Hematopoietic multipotent progenitor cell (in vitro differentiated cells): ENCODE measurements around the gene TARBP2. TPM values are rescaled to one million over a fixed set of nuclear protein-coding genes. Genes with fewer than 3 reads are reported as not detected.
"Not testable (repeated sequence)": the region's sequence is repeated elsewhere in the genome, so short reads cannot be mapped to it uniquely, and the experiment has no call there.

Source experiments
- DNase-seq, 3 donors: peaks; one replicate each; pipeline ENCODE4 v3.0.0-alpha.2; 2011 to 2015; ENCODE audit warnings: low read depth in 2 of 3, low spot score in 2 of 3
- total RNA-seq: library from RNA; depleted of rRNA; stranded (reverse); fragments of >200 nt; gene quantifications from one replicate; pipeline ENCODE4 v1.2.3, GENCODE V29; 2012

Gene TARBP2
- total RNA-seq, 1 donor = 44.2 TPM

DNA sequence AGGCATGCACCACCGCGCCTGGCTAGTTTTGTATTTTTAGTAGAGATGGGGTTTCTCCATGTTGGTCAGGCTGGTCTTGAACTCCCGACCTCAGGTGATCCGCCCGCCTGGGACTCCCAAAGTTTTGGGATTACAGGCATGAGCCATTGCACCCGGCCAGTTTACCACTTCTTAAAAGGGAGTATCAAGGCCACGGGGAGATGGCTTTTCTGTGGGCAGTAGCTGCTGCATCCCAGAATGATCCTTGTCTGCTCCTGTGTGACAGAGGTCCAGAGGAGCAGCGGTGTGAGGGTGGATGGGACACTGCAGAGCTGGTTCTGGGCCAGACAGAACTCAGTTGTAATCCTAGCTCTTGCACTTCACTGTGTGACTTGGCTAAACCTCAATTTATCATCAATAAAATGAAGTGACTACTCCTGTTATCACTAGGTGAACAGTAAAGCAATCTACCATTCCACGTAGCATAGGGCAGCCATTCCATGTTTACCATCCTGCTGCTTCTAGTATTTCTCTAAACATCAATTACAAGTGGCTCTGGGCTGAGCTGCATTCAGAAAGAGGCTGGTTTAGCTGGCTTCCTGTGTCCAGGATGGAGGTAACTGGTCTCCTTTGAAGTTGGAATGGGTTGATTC is 9.2 kb downstream of the TARBP2 start:
- no peak for DNase-seq

DNA sequence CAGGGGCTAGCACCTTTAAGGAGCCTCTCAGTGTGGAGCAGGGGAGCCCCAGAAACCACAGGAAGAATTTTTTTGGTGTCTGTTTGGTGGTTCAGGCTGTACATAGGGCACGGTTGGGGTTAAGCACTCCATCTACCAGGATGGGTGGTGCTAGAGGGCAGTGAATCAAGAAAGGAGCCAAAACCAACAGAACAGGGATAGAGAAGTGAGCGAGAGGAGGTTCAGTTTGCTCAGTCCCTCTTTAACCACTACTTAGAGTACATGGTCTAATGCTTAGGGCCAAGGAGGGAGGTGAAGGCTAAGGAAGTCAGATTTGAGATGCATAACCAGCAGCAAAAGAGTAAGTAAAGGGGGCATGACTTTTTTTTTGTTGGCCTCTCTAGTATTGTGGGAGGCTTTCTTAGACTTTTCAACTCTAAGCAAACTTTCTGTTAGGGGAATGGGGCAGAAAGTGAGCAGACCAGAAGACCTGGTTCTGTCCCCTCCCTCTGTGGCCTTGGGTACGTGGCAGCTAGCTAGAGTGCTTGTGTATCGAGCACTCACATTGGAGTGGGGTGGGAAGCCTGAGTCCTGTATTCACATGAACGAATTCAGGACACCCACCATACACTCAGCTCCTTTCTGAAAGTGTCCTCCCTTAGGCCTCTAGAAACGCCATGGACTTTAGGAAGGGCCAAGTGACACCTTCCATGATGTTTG is 12.8 kb downstream of the TARBP2 start:
- DNase-seq = no peak

DNA sequence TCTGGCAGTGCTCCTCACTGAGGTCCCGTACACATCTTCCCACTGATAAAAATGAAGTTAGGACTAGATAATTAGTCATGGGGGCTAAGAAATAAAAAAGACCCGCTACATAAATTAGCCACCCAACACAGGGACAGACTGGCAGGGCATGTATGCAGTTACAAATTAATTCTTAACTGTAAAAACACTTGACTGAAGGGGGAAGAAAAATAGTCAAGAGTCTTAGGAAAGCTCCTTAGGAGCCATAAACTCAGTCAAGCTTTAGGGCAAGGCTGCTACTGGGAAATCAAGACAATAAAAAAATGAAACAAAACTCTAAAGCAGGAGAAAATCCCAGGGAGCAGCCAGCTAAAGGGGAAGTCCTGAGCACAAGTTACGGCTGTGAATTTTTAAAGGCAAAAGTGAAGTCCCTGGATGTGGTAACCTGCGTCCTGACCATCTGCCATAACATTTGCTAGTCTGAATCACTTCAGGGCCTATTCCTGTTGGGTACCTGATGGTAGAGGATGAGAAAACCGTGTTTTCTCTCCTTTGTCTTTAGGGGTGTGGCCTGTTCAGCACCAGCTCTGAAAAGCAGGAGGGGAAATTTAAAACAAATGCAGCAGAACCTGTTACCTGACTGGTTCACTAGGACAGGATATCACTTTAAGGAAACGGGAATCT is 13.7 kb downstream of the TARBP2 start:
- DNase-seq = no peak

DNA sequence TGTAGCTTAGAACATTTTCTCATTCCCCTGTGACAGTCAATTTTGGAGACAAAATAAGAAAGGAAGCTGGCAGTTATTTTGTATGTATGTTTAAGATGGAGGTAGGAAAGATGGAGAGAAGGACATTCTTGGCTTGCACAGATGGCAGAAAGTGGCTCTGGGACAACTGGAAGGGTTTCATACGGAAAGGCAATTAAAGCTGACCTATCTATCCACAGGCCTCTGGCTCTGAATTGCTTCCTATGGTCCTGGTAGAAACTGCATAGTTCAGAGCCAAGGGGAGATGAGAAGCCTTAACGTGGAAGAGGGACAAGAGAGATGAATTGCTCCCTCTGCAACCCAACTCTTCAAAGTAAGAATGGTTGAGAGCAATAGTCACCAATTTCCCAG is 14.2 kb downstream of the TARBP2 start:
- no peak for DNase-seq

DNA sequence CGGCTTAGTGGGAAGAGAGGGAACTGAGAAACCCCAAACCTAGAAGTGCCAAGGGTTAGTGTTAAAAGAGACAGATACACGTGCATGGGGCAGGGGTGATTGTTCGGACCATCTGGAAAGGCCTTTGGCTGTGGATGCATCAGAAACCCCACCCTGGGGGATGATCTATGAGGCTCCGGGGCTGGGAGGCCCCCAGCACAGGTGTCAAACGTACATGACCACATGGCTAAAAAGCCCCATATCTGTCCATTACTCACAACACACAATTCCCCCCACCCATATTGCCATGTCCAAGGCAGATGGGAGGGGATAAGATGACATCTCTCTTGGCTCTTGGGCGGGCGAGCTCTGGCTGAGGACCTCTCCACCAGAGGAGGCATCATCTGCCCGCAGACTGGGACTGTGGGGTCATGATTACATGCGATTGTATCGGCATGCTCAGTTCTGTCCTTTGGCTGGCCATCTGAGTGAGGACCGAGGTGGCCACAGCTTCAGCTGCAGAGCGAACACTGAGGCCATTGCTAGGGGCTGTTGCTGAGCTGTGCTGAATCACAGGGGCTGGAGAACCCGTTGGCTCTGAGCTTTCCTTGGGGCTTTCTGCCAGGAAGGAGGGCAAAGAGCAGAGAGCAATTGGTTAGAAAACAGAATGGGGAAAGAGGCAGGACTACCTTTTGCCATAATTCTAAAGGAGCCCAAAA is 15.8 kb downstream of the TARBP2 start:
- DNase-seq = no peak

DNA sequence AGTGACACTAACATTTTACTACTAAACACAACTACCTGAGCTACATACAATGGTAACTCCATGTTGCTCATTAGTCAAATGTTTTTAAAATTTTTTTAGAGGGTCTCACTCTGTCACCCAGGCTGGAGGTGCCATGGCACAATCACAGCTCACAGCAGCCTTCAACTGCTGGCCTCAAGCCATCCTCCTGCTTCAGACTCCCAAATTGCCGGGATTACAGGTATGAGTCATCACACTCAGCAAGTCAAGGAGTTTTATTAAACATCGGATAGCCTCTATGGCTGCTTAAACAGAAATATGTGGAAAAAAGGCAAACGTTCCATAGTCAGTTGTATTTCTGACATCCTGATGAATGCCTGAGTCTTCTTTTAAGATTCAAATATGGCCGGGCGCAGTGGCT is 17.3 kb downstream of the TARBP2 start:
- DNase-seq = no peak

DNA sequence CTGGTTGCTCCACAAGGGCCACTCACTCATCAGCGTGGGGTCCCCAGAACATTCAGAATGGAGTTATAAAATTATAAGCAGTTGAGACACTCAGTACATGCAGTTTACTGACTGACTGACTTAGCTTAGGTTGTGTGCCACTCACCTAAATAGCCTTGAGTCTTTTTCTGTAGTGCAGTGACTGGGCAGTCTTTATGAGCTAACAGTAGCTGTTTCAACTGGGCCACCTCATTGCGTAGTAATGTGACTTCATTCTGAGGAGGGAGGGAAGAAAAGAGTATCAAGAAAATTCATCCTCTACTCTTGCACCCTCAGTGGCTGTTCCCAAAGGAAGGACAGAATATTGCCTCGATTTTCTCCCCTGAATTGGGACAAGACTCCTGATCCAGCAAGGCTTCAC is 22.0 kb downstream of the TARBP2 start:
- DNase-seq = no peak

DNA sequence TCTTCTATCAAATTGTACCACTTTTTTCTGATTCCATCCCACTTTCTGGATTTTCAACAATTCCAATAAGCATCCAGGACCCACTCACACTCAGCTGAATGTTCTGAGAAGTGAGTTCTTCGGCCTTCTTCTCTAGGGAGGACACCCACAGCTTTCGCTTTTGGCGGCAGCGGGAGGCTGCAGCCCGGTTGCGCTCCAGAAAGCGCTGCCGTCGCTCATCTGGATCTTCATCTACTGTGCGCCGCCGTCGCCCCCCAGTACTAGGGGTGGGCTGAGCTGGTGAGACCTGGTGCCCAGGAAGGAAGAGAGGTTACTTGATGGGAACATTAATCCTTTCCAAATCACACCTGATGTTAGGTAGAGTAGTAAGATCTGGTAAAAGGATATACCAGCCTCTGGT is 23.4 kb downstream of the TARBP2 start:
- DNase-seq = no peak

DNA sequence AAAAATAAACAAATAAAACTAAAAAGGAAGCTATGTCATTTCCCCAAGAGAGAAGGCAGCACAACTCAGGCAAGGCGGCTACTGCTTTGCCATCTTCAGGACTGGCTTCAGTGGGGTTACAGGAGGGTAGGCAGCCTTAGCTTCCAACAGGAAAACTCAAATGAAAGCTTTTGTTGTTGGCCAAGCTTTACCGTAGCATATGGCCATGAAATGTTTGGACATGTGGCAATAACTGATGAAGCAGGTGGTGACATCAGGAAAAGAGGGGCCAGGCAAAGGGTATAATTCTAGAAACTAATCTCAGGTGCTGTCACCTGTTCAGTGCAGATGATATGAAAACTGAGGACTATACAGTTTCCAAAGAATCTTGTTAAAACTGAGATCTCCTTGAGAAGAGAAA is 29.0 kb downstream of the TARBP2 start:
- no peak for DNase-seq

DNA sequence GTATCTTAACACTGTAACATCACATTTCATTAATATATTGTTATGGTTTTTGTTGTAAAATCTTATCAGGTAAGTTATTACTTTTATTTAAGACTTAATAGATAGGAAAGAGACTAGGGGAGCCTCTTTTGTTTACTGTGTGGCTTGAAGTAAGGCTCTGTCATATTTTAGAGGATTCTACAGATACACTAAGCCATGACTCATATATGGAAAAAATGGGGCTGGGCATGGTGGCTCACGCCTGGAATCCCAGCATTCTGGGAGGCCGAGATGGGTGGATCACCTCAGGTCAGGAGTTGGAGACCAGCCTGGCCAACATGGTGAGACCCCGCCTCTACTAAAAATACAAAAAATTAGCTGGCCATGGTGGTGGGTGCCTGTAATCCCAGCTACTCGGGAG is 29.8 kb downstream of the TARBP2 start:
- no peak for DNase-seq

DNA sequence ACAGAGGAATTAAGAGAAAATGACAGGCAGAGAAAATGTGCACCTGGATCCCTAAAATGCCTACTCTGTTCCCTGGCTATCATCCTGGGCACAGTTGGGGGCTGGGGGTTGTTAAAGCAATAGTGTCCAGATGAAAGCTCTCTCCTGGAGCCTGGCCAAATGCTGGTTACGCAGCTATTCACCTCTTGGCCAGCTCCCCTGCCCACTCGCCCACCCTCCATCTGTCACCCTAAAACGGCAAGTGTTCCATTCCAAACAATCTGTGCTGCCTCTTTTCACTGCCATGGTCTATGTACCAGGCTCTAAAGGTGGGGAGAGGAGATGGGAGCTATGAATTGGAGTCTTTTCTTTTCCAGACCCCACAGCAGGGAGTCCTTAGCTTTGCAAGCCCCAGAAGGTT is 30.9 kb downstream of the TARBP2 start:
- DNase-seq = no peak

DNA sequence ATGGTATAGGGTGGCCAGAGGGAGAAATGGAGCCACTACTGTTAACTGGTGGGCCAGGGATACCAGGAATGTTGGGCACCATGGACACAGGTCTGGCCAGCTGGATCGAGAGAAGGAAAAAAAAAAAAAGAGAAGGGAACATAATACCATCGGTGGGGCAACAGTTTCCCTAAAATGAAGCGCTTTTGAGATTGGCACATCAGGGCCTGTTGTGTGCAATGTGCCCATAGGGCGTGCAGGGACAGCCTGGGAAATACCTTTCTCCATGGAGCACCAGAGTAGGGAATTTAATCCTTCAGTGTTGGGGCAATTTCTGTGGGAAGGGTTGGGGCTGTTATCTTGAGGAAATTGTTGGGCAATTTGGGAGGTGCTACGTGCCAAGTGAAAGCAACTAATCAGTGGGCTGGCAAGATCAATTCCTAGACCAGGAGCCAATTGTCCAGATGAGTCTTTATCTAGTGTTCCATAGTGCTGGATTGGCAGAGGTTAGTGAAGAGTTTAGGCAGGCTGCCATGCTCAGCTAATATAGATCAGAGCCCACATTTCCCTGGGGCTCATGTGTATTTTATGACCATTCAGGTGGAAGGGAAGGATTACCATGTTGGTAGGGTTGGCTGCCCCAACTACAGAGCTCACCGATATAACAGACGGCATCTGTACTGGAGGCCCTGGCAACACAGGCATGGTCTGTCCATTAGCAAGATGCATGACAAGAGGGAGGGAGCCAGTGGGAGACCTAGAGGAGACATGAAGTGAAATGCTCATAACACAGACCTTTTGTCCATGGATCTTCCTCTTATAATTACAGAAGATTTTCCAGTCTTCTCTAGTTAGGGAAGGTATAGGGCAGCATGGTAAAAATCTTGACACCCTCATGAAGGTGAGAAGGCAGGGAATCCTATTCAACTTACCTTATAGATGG is 31.7 kb downstream of the TARBP2 start:
- DNase-seq = no peak

DNA sequence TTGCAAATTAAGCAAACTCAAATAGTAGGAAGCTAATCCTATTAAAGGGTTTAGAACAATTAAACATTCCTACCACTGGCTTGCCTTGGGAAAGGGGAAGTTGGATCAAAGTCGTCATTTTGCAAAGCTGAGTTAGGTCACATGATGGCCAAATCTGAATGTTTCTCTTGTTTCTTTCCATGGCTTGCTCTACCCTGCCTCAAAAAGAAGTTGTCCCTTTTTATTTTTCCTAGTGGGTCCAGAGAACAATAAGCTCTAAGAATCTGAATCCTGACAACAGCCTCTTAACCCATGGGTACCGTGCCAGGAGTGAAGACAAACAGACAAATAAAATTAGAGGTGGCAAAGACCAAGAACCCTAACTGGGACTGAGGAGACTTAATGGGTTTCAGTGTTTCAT is 32.4 kb downstream of the TARBP2 start:
- no peak for DNase-seq

DNA sequence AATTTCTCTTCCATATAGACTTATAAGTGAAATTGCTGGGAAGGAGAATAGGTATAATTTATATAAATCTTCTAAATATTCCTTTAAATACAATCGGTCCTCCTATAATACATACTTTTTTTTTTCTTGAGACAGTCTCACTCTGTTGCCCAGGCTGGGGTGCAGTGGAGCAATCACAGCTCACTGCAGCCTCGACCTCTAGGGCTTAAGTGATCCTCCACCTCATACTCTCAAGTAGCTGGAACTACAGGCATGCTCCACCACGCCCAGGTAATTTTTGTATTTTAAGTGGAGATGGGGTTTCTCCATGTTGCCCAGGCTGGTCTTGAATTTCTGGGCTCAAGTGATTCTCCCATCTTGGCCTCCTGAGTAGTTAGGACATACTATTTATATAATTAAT is 35.9 kb downstream of the TARBP2 start:
- no peak for DNase-seq

DNA sequence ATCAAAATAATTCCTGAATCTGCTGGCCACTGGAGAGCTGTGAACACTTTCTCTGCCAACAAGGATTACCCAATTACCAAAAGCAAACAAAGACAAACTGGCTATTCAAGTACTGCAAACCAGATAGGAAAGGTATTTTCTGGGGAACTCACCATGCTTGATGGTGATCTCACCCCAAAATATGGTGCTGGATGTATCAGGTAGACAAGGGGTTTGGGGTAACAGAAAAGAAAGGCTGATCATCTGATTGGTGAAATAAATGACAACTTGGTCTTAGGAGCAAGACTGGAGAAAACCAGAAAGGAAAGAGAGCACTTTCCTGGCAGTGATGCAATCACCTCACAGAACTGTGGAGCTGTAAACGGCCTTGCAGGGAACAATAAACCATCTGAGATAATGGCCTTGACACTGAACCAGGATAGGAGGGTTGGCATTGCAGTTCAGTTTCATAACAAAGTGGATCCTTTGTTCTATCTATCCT is 37.2 kb downstream of the TARBP2 start:
- DNase-seq = no peak

DNA sequence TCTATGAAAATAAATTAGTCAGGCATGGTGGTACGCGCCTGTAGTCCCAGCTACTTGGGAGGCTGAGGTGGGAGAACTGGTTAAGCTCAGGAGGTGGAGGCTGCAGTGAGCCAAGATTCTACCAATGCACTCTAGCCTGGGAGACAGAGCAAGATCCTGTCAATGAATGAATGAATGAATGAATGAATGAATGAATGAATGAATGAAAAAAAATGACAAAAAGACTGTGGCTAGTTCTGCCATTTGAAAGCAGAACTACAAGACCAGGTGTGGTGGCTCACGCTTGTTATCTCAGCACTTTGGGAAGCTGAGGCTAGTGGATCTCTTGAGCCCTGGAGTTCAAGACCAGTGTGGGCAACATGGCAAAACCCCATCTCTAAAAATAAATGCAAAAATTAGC is 38.4 kb downstream of the TARBP2 start:
- DNase-seq = no peak

DNA sequence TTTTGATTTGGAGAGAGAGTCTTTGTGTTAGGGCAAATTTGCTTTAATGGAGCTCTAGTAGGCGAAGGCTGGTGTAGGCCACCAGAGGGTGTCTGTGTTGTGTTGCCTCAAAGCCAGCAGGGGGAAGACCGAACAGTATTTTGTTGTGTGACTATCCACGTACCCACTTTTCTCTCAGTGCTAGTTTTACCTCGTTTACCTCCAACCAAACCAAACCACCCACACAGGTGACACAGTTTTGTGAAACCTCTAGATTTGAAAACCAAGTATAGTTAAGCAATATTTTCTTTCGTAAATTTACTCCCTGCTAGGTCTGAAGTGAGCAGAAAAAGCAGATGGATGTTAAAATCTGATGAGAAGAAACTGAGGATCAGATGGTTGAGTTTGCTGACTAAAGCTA is 42.5 kb downstream of the TARBP2 start:
- DNase-seq = peak; percentile 13 to 80 (median 65)

DNA sequence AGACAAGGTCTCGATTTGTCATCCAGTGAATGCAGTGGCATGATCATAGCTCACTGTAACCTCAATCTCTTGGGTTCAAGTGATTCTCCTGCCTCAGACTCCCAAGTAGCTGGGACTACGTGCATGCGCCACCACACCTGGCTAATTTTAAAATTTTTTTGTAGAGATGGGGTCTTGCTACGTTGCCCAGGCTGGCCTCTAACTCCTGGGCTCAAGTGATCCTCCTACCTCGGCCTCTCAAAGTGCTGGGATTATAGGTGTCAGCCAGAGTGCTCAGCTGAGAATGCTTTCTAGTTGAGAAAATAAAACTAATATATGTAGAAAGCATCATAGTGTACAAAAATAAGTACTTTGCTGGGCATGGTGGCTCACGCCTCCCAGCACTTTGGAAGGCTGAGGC is 47.3 kb downstream of the TARBP2 start:
- not testable (repeated sequence) for DNase-seq

DNA sequence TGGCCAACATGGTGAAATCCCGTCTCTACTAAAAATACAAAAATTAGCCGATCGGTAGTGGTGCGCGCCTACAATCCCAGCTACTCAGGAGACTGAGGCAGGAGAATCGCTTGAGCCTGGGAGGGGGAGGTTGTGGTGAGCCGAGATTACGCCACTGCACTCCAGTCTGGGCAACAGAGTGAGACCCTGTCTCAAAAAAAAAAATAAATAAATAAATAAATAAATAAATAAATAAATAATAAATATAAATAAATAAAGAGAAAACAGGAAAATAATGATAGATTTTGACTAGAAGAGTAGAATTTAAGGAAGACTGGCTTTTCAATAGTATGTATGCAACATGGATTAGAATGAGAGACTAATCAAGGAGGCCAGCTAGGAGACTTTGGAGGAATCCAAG is 49.0 kb downstream of the TARBP2 start:
- DNase-seq = not testable (repeated sequence)

DNA sequence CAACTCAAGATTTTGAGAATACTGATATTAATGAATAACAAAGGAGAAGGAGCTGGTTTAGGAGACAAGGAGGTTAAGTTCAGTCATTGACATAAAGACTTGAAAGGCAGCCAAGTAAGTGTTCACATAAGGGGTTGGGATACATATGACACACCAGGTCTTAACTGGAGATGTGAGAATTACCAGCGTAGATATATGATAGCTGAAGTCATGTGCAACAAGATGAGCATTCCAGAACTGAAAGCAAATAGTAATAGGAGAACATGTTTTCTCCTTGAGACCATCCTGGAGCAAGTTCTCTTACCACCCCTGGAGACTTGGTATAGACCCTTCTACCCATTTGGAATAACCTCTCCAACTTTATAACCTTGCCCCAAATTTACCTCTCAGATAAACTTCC is 49.5 kb downstream of the TARBP2 start:
- no peak for DNase-seq
